ENCODE results near the gene VOPP1. TPM values are rescaled to one million over a fixed set of nuclear protein-coding genes. Genes with fewer than 3 reads are reported as not detected.

VOPP1 gene
- total and polyA plus RNA-seq, 2 donors (not counting 1 experiment from before 2014, with no cell fraction given), result 52.1 to 70.7 TPM

- no peaks in the 10 kb centered on the region for H3K79me2 ChIP-seq (ENCODE audit: control insufficient read depth, insufficient read depth, low read length)
- no peak overlapping the region for H2AFZ ChIP-seq (ENCODE audit: low read length)
- H3K27me3 ChIP-seq (ENCODE audit: control insufficient read depth, insufficient read depth, low read length), result no peaks in the 10 kb centered on the region
- no peaks in the 10 kb centered on the region for H3K4me1 ChIP-seq (ENCODE audit: control insufficient read depth, extremely low read depth, insufficient read depth, low read length)
- H4K20me1 ChIP-seq (ENCODE audit: control insufficient read depth, extremely low read depth, insufficient read depth, low read length), result no peaks in the 10 kb centered on the region
- H3K4me2 ChIP-seq (ENCODE audit: extremely low read depth, insufficient read depth, low read length), result no peak overlapping the region
- H3K27ac ChIP-seq (ENCODE audit: insufficient read depth, low read length), result no peak overlapping the region
- TF ChIP-seq EZH2 (IDR thresholded peaks at IDR 0.05; ENCODE audit: low read length, missing control alignments), result no peak
- no peak for TF ChIP-seq CTCF (conservative IDR thresholded peaks at IDR 0.05 in 1 of 2, IDR thresholded peaks at IDR 0.05 in 1 of 2; ENCODE audit: low read depth in 1 of 2, low read length in 2 of 2)
- no peaks in the 10 kb centered on the region for H3K9me3 ChIP-seq (ENCODE audit: control insufficient read depth, insufficient read depth, low read depth, low read length)
- no peak for DNase-seq (ENCODE audit: low read depth in 2 of 2)
- H3K4me3 ChIP-seq (replicated peaks in 1 of 4; ENCODE audit: control extremely low read depth in 1 of 4, insufficient read depth in 1 of 4, low read depth in 3 of 4, low read length in 4 of 4), result no peak overlapping the region
- no peak overlapping the region for H3K9ac ChIP-seq (ENCODE audit: insufficient read depth, low read length)
- H3K36me3 ChIP-seq (ENCODE audit: control insufficient read depth, insufficient read depth, low read length), result peaks cover 7% of the 10 kb centered on the region
Measured at GRCh38 chr7:55514546-55515265, 57.6 kb downstream of the VOPP1 start.

GRCh38 chr7:55513868-55514267 lies 58.4 kb downstream of the VOPP1 start:
- H3K27ac ChIP-seq (ENCODE audit: insufficient read depth, low read length), result no peak overlapping the region
- no peak overlapping the region for H2AFZ ChIP-seq (ENCODE audit: low read length)
- no peak overlapping the region for H3K9ac ChIP-seq (ENCODE audit: insufficient read depth, low read length)
- TF ChIP-seq EZH2 (IDR thresholded peaks at IDR 0.05; ENCODE audit: low read length, missing control alignments) (no peak), CTCF (conservative IDR thresholded peaks at IDR 0.05 in 1 of 2, IDR thresholded peaks at IDR 0.05 in 1 of 2; ENCODE audit: low read depth in 1 of 2, low read length in 2 of 2) (no peak)
- no peaks in the 10 kb centered on the region for H3K4me1 ChIP-seq (ENCODE audit: control insufficient read depth, extremely low read depth, insufficient read depth, low read length)
- H4K20me1 ChIP-seq (ENCODE audit: control insufficient read depth, extremely low read depth, insufficient read depth, low read length), result no peaks in the 10 kb centered on the region
- H3K79me2 ChIP-seq (ENCODE audit: control insufficient read depth, insufficient read depth, low read length), result no peaks in the 10 kb centered on the region
- H3K9me3 ChIP-seq (ENCODE audit: control insufficient read depth, insufficient read depth, low read depth, low read length), result no peaks in the 10 kb centered on the region
- H3K36me3 ChIP-seq (ENCODE audit: control insufficient read depth, insufficient read depth, low read length), result peaks cover 7% of the 10 kb centered on the region
- no peak overlapping the region for H3K4me2 ChIP-seq (ENCODE audit: extremely low read depth, insufficient read depth, low read length)
- H3K4me3 ChIP-seq (replicated peaks in 1 of 4; ENCODE audit: control extremely low read depth in 1 of 4, insufficient read depth in 1 of 4, low read depth in 3 of 4, low read length in 4 of 4), result no peak overlapping the region
- no peaks in the 10 kb centered on the region for H3K27me3 ChIP-seq (ENCODE audit: control insufficient read depth, insufficient read depth, low read length)
- DNase-seq (ENCODE audit: low read depth in 2 of 2), result no peak

- no peaks in the 10 kb centered on the region for H3K27me3 ChIP-seq (ENCODE audit: control insufficient read depth, insufficient read depth, low read length)
- no peak overlapping the region for H3K4me2 ChIP-seq (ENCODE audit: extremely low read depth, insufficient read depth, low read length)
- no peak overlapping the region for H3K4me3 ChIP-seq (replicated peaks in 1 of 4; ENCODE audit: control extremely low read depth in 1 of 4, insufficient read depth in 1 of 4, low read depth in 3 of 4, low read length in 4 of 4)
- no peak overlapping the region for H3K9ac ChIP-seq (ENCODE audit: insufficient read depth, low read length)
- no peaks in the 10 kb centered on the region for H3K9me3 ChIP-seq (ENCODE audit: control insufficient read depth, insufficient read depth, low read depth, low read length)
- H3K4me1 ChIP-seq (ENCODE audit: control insufficient read depth, extremely low read depth, insufficient read depth, low read length), result peaks cover 2% of the 10 kb centered on the region
- peaks cover 5% of the 10 kb centered on the region for H3K36me3 ChIP-seq (ENCODE audit: control insufficient read depth, insufficient read depth, low read length)
- no peak for TF ChIP-seq EZH2 (IDR thresholded peaks at IDR 0.05; ENCODE audit: low read length, missing control alignments)
- no peak for TF ChIP-seq CTCF (conservative IDR thresholded peaks at IDR 0.05 in 1 of 2, IDR thresholded peaks at IDR 0.05 in 1 of 2; ENCODE audit: low read depth in 1 of 2, low read length in 2 of 2)
- H4K20me1 ChIP-seq (ENCODE audit: control insufficient read depth, extremely low read depth, insufficient read depth, low read length), result no peaks in the 10 kb centered on the region
- no peak overlapping the region for H2AFZ ChIP-seq (ENCODE audit: low read length)
- DNase-seq (ENCODE audit: low read depth in 2 of 2), result no peak
- no peak overlapping the region for H3K27ac ChIP-seq (ENCODE audit: insufficient read depth, low read length)
- no peaks in the 10 kb centered on the region for H3K79me2 ChIP-seq (ENCODE audit: control insufficient read depth, insufficient read depth, low read length)
Measured at GRCh38 chr7:55512635-55513191, 59.6 kb downstream of the VOPP1 start.
